HG02840 (cell line): ENCODE measurements around the gene JPH2.
"Not testable (repeated sequence)": the region's sequence is repeated elsewhere in the genome, so short reads cannot be mapped to it uniquely, and the experiment has no call there.

Experiments
- ATAC-seq: cut with Tn5 transposase; IDR thresholded peaks from one replicate; pipeline ENCODE4 v1.9.1; 2021; ENCODE audit warnings: mild to moderate bottlenecking, moderate library complexity, moderate number of reproducible peaks; ENCODE audit not compliant: unreplicated experiment, low FRiP score

Gene JPH2

DNA sequence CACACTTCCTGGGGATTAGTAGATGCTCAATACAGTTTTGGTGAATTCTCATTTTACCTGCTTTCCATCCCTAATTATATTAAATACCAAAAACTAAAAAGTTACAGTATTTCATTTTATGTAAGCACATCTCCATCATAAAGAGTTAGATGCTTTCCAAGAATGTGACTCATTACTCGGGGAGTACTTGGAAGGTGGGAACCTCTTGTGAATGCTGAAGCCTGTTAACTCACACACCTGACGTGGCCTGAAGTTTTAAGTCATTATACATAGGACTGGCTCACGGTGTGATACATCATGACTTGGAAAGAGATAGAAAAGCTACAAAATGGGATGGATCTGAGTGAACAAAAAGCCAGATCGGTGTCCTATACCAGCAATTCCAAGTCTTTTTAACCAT is 25.8 kb upstream of the JPH2 start:
- ATAC-seq: no peak

- ATAC-seq: no peak
Observed at GRCh38 chr20:44211177-44212039, 24.4 kb upstream of the JPH2 start.

DNA sequence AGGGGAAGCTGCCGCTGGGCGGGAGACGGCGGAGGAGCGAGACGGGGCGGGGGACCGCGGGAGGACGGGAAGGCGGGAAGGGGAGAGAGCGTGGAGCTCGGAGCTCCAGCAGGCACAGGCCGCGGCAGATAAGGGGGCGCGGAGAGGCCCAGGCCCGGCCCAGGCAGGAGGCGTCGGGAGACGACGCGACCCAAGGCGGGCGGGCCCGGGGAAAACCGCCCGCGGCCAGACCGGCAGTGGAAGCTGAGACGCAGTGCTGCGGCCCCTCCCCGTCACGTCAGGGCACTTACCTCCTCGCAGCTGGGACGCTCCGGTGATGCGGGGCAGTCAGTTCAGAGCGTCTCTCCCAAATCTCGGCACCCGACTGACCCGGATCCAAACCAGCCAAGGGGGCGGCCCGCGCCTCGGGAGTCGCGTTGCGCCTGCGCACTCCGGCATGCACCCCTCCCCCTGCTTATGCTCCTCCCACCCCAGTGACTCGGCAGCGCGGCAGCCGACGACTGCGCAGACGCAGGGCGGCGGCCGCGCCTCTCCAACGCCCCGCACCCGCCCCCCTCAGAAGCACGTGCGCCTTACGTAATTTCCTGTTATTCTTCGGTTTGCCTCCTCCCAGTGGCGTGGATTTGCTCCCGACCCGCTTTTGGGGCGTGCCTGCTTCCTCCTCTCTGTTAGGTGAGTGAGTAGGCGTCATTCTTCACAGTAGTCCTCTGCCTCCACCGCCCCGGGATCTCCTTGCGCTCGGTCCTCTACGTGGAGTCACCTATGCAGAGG is 23.6 kb upstream of the JPH2 start, which contains the start of gene OSER1:
TSS of gene OSER1 (minus strand) at position 366 of the 771 bp plus-strand sequence. CDS start 3,814 bp downstream, outside the sequence.
- peak; percentile 90 for ATAC-seq

- ATAC-seq: no peak
Observed at GRCh38 chr20:44209686-44210405, 22.9 kb upstream of the JPH2 start.

DNA sequence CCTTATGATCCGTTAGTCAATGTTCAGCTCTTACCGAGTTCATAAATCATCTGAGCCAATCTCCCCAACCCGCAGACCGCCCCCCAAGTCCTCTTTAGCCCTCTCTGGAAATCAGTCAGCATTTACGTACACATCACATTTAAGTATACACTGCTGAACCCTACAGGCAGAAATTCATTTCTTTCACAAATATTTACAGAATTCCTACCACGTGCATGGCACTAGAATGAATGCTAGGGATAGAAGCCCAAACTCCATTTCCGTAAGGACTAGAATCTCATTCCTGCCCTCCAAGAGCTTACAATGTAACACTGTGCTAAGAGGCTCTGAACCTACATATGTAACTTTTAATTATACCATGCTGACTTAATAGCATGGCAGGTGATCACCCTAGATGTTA is 21.8 kb upstream of the JPH2 start:
- ATAC-seq: no peak

- no peak for ATAC-seq
Observed at GRCh38 chr20:44208165-44208564, 21.2 kb upstream of the JPH2 start.

DNA sequence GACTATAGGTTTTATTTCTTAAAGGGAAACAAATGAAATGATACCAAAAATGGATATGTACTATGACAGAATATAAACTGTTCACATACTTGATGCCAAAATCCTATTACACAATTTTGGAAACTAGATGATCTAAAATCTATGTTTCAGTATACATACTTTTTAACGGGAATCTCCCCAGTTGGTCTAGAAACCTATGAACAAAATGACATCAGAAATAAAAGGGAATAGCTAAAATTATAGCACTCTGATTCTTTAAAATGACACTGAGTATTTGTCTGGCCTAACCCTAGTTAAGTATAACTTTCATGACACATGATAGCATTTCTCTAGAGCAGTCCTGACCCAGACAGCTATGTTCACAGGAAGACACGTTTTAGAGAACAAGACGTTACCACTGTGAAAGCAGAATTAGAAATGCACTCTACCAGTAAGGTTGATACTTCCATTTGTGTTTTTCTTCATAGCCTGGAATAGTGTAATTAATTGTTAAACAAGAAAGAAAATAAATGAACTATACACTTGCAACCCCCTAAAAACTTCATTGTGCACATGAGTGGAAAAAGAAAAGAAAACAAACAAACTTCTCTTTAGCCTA is 20.2 kb upstream of the JPH2 start:
- ATAC-seq: no peak

DNA sequence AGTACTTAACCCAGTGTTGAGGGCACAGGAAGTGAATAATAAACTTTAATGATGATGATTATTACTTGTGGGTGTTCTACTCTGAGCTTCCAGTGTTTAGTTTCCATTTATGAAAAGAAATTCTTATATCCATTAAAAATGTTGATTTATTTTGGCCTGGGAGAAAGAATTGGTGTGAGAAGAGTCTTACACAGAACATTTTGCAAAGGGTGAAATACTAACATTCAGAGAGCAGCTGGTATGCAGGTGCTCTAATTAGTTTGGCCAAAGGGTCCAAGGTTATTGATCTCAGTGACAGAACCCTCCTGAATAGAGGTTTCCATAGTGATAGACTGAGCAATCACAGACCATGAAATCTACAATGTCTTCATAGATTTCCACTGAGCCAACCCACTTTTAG is 19.1 kb upstream of the JPH2 start:
- no peak for ATAC-seq

DNA sequence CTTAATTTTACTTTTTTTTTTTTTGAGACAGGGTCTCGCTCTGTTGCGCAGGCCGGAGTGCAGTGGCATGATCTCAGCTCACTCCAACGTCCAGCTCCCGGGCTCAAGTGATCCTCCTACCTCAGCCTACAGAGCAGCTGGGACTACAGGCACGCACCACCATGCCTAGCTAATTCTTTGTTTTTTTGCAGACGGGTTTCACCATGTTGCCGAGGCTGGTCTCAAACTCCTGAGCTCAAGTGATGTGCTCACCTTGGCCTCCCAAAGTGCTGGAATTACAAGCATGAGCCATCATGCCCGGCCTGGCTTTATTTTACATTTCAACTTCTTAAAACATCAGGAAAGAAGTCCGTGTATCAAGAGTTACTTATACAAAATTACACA is 17.8 kb upstream of the JPH2 start:
- no peak for ATAC-seq

DNA sequence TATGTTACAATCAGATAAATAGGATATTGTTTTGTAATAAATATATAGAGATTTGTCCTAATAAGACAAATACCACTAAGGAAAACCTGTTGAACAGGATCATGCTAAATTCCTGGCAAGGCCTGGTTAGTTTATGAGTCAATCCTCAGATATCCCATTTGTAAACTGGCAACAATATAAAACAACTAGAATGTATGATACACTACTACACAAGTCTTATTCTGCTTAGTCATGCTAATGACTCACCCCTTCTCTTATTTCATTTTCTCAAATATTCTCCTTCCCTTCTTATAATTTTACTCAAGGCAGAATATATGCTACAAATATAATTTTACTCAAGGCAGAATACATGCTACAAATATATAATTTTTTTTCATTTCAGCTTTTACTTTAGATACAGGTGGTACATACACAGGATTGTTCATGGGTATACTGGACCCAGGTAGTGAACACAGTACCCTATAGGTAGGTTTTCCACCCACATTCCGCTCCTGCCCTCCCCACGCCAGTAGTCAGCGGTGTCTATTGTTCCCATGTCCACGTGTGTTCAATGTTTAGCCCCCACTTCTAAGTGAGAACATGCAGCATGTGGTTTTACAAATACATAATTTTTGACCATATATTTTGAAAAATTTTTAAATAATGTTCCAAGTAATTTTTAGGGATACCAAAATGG is 17.3 kb upstream of the JPH2 start:
- no peak for ATAC-seq

- no peak for ATAC-seq
Observed at GRCh38 chr20:44203161-44203560, 16.2 kb upstream of the JPH2 start.

DNA sequence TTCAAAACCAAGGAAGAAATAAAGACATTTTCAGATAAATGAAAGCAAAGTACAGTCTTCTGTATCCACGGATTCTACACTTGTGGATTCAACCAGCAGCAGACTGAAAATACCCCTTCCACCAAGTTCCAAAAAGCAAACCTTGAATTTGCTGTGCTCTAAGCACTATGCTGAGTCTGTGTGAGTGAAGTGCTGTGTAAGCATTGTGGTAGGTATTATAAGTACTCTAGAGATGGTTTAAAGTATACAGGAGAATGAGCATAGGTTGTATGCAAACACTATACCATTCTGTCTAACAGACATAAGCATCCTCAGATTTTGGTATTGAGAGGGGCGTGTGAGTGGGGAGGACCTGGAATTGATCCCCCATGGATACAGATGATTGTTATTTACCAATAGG is 14.0 kb upstream of the JPH2 start:
- no peak for ATAC-seq

- ATAC-seq: no peak
Observed at GRCh38 chr20:44200371-44200770, 13.4 kb upstream of the JPH2 start.

GRCh38 chr20:44199877-44200276 is 12.9 kb upstream of the JPH2 start:
- ATAC-seq: no peak

DNA sequence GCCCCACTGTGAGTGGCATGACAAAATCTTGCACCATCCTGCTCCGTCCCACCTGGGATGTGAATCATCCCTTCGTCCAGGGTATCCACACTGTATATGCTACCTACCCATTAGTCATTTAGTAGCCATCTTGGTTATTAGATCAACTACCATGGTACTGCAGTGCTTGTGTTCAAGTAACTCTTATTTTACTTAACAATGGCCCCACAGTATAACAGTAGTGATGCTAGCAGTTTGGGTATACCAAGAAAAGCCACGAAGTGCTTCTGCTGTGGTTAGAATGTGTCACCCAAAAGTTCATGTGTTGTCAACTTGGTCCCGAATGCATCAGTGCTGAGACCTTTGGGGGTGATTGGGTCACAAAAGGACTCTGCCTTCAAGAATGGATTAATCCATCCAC is 11.9 kb upstream of the JPH2 start:
- ATAC-seq: no peak

DNA sequence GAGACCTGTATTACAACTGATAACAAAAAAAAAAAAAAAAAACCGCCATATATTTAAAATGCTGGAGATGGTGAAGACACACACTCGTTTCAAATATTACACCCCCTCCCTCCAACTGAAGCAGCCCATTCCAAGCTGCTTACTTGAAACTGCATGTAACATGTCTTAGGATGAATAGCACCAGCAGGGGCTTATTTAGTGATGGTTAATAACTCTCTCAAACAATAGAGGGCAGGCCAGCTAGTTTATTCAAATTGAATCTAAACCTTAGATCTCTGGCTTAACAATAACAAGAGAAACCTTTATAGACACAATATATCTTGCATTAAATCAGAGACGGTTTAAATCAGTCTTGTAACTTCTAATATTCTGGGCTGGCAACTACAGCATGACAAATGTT is 9.3 kb upstream of the JPH2 start:
- ATAC-seq: no peak

- no peak for ATAC-seq
Observed at GRCh38 chr20:44195605-44196004, 8.6 kb upstream of the JPH2 start.

DNA sequence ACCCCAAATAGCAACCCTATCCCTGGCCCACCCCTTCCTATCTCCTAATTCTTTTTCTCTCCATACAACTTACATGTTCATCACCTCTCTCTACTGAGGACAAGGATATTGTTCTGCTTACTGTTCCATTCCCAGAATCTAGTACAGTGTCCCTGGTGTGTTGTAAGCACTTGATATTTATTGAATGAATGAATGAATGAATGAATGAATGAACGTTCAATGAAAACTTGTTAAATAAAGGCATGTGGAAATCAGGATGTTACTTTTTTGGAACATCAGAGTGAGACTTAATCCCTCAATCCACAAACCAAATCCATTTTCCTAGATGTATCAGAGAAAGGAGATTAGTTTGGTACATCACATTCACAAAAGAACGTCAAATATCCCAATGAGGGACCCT is 6.8 kb upstream of the JPH2 start:
- no peak for ATAC-seq

DNA sequence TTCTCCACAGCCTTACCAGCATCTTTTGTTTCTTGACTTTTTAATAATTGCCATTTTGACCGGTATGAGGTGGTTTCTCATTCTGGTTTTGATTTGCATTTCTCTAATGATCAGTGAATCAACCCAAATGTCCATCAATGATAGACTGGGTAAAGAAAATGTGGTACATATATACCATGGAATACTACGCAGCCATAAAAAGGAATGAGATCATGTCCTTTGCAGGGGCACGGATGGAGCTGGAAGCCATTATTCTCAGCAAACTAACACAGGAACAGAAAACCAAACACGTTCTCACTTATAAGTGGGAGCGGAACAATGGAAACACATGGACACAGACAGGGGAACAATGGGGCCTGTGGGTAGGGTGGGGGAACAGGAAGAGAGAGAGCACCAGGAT is 4.7 kb upstream of the JPH2 start:
- not testable (repeated sequence) for ATAC-seq

GRCh38 chr20:44190197-44190852 is 3.3 kb upstream of the JPH2 start:
- ATAC-seq: not testable (repeated sequence)
